ENCODE results near the gene SLC38A6. TPM values are rescaled to one million over a fixed set of nuclear protein-coding genes. Genes with fewer than 3 reads are reported as not detected.
A peak's percentile ranks its signal among the peaks of the same experiment; 100 is the strongest.

The SLC38A6 gene
- total RNA-seq, 2 experiments from 2014 or later = 15.8 to 16.8 TPM

- intact Hi-C loops (cut with micrococcal nuclease; ENCODE audit: unreplicated experiment) = no loop called here
- Histone ChIP-seq H3K4me1 (ENCODE audit: insufficient read depth, low read length, poor library complexity, severe bottlenecking) (peaks cover 10% of the 10 kb centered on the region), H2AFZ (ENCODE audit: low read length) (peak overlapping the region; percentile 3; the same call in 1 of the 2 replicates), H3K9me2 (ENCODE audit: insufficient read depth, low read length) (no peaks in the 10 kb centered on the region), H3K9me3 (ENCODE audit: low read length) (no peaks in the 10 kb centered on the region), H3K79me2 (ENCODE audit: insufficient read depth, low read depth, low read length) (no peaks in the 10 kb centered on the region), H3K4me2 (ENCODE audit: low read length) (no peak overlapping the region), H4K20me1 (ENCODE audit: insufficient read depth, low read length) (no peaks in the 10 kb centered on the region), H3K36me3 (ENCODE audit: insufficient read depth, low read length) (no peaks in the 10 kb centered on the region), H3K27ac (ENCODE audit: low read depth, low read length, poor library complexity, severe bottlenecking) (no peak overlapping the region), H3K4me3 (ENCODE audit: low read depth, low read length, poor library complexity, severe bottlenecking) (no peak overlapping the region)
- no peak for TF ChIP-seq EZH2phosphoT487 (IDR thresholded peaks at IDR 0.05; ENCODE audit: borderline replicate concordance, low read depth, low read length)
- TF ChIP-seq, protein P1, sequence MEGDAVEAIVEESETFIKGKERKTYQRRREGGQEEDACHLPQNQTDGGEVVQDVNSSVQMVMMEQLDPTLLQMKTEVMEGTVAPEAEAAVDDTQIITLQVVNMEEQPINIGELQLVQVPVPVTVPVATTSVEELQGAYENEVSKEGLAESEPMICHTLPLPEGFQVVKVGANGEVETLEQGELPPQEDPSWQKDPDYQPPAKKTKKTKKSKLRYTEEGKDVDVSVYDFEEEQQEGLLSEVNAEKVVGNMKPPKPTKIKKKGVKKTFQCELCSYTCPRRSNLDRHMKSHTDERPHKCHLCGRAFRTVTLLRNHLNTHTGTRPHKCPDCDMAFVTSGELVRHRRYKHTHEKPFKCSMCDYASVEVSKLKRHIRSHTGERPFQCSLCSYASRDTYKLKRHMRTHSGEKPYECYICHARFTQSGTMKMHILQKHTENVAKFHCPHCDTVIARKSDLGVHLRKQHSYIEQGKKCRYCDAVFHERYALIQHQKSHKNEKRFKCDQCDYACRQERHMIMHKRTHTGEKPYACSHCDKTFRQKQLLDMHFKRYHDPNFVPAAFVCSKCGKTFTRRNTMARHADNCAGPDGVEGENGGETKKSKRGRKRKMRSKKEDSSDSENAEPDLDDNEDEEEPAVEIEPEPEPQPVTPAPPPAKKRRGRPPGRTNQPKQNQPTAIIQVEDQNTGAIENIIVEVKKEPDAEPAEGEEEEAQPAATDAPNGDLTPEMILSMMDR (conservative IDR thresholded peaks at IDR 0.05; ENCODE audit: low read length) = no peak
- POLR2A ChIA-PET = interaction anchor here (0.6 to 0.7 kb wide), 2 partner anchors 653 to 725 kb away, joined by 3 read pairs; no protein-coding TSS in a partner anchor
- no TSS peak for BruUV-seq (replicated peaks)
- no peak for DNase-seq (ENCODE audit: low spot score)
- CTCF ChIA-PET (ENCODE audit: unreplicated experiment) = no interaction called here
Observed at GRCh38 chr14:61089126-61089750, 108.2 kb downstream of the SLC38A6 start.

DNA sequence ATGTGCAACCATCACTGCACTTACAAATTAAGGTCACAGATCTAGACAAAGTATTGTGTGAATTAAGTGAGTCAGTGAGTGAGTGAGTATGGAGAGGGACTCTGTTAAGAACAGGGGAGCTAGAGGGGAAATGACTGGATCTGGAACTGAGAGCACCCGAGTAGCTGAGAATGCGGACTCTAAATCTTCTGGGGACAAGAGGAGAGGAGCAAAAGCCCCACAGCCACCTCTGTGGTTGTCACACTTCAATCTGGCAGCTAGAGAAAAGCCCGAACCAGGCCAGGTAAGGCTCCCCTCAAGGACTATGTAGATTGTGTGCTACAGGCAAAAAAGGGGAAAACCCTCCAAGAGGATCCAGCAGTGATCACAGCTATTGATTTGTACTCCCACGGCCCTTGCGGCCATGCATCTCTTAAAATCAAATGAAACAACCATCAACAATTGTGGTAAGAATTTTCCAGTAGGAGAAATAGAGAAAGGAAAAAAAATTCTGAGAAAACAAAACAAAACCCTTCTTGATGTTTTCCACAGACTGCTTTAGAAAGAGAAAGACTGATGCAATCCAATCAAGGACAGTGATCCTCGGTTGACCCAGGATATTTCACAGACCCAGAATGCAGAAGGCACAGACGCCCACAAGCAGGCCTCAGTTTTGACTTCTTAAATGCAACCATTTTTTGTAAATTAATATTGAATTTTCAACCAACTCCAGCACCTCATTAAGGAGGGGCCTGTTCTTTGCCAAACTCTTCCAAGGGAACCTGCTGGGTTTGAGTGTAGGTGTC lies 109.6 kb downstream of the SLC38A6 start:
- H3K9me3 ChIP-seq (ENCODE audit: low read length) = no peaks in the 10 kb centered on the region
- TF ChIP-seq, protein P1 (conservative IDR thresholded peaks at IDR 0.05; ENCODE audit: low read length) = no peak
- no peak for TF ChIP-seq EZH2phosphoT487 (IDR thresholded peaks at IDR 0.05; ENCODE audit: borderline replicate concordance, low read depth, low read length)
- no peaks in the 10 kb centered on the region for H4K20me1 ChIP-seq (ENCODE audit: insufficient read depth, low read length)
- H2AFZ ChIP-seq (ENCODE audit: low read length) = no peak overlapping the region
- H3K36me3 ChIP-seq (ENCODE audit: insufficient read depth, low read length) = no peaks in the 10 kb centered on the region
- no peak overlapping the region for H3K27ac ChIP-seq (ENCODE audit: low read depth, low read length, poor library complexity, severe bottlenecking)
- H3K4me3 ChIP-seq (ENCODE audit: low read depth, low read length, poor library complexity, severe bottlenecking) = no peak overlapping the region
- ChIA-PET POLR2A (no interaction called here), CTCF (ENCODE audit: unreplicated experiment) (no interaction called here)
- no TSS peak for BruUV-seq (replicated peaks)
- no peak for DNase-seq (ENCODE audit: low spot score)
- no peak overlapping the region for H3K4me2 ChIP-seq (ENCODE audit: low read length)
- no peaks in the 10 kb centered on the region for H3K9me2 ChIP-seq (ENCODE audit: insufficient read depth, low read length)
- peaks cover 10% of the 10 kb centered on the region for H3K4me1 ChIP-seq (ENCODE audit: insufficient read depth, low read length, poor library complexity, severe bottlenecking)
- intact Hi-C loops (cut with micrococcal nuclease; ENCODE audit: unreplicated experiment) = no loop called here
- no peaks in the 10 kb centered on the region for H3K79me2 ChIP-seq (ENCODE audit: insufficient read depth, low read depth, low read length)
